B cell (primary cell): Measurements from ENCODE around the gene GZMB. TPM values are rescaled to one million over a fixed set of nuclear protein-coding genes. Genes with fewer than 3 reads are reported as not detected.
A peak's percentile ranks its signal among the peaks of the same experiment; 100 is the strongest.

Source experiments
- ATAC-seq: fragments of 200-7000 bp; cut with Tn5 transposase; one replicate; pipeline ENCODE4 v1.10.0; 2021; ENCODE audit warnings: low read depth, mild to moderate bottlenecking, moderate number of reproducible peaks, moderate library complexity
- CTCF ChIA-PET: fragments of 350-600 bp; sonication (Branson Sonifier 250); formaldehyde crosslinking; loops from one replicate; lab custom pipeline; 2021; ENCODE audit warnings: antibody characterized with exemption, inconsistent platforms; lab: Charles Lee
- POLR2A ChIA-PET: fragments of 350-600 bp; sonication (Branson Sonifier 250); formaldehyde crosslinking; loops from one replicate; lab custom pipeline; 2021; ENCODE audit warnings: antibody characterized with exemption; lab: Charles Lee
- DNase-seq: peaks from one replicate; pipeline ENCODE4 v3.0.0; 2013
- H2AFZ ChIP-seq: 2 replicates; pipeline ENCODE4 v1.6.1; 2012; ENCODE audit warnings: mild to moderate bottlenecking, low read depth, low read length; ENCODE audit not compliant: insufficient read depth, poor library complexity, severe bottlenecking
- H3K27ac ChIP-seq, 2 donors: 1 replicate in 1 of 2; 2 replicates in 1 of 2; pipeline ENCODE4 v1.5.1; 2012 to 2013; ENCODE audit warnings: low read length in 2 of 2, mild to moderate bottlenecking in 2 of 2, moderate library complexity in 1 of 2
- H3K27me3 ChIP-seq, 4 experiments: fragments of 200-600 bp in 1 of 4; sonication (generic) in 1 of 4; replicated peaks in 1 of 4; 1 replicate in 2 of 4; 2 replicates in 2 of 4; pipeline versions ENCODE4 v1.6.1 to v1.7.0; 2013 to 2016; ENCODE audit warnings: low read length in 3 of 4, mild to moderate bottlenecking in 2 of 4, mixed read lengths in 1 of 4, moderate library complexity in 1 of 4; ENCODE audit not compliant: insufficient read depth in 4 of 4, control insufficient read depth in 3 of 4; ENCODE audit errors: control extremely low read depth in 1 of 4
- H3K36me3 ChIP-seq, 2 experiments: replicated peaks in 1 of 2; 1 replicate in 1 of 2; 2 replicates in 1 of 2; pipeline versions ENCODE4 v1.6.1 to v1.7.1; 2013; ENCODE audit warnings: low read length in 1 of 2; ENCODE audit not compliant: insufficient read depth in 2 of 2, control insufficient read depth in 1 of 2; ENCODE audit errors: control extremely low read depth in 1 of 2, extremely low read depth in 1 of 2
- H3K4me1 ChIP-seq, 2 donors: fragments of 200-600 bp in 1 of 2; sonication (generic) in 1 of 2; 1 replicate in 1 of 2; 2 replicates in 1 of 2; pipeline versions ENCODE4 v1.5.1 to v1.6.1; 2013 to 2017; ENCODE audit warnings: low read length in 2 of 2; ENCODE audit not compliant: control insufficient read depth in 2 of 2, insufficient read depth in 2 of 2
- H3K4me2 ChIP-seq: replicated peaks from 2 replicates; pipeline ENCODE3; 2012; ENCODE audit warnings: mild to moderate bottlenecking, low read depth, low read length; ENCODE audit not compliant: poor library complexity, severe bottlenecking
- H3K4me3 ChIP-seq, 5 experiments: fragments of 200-600 bp in 1 of 5; sonication (generic) in 1 of 5; 1 replicate in 3 of 5; 2 replicates in 2 of 5; pipeline versions ENCODE4 v1.5.1 to v1.7.0; 2011 to 2016; ENCODE audit warnings: low read length in 4 of 5, mild to moderate bottlenecking in 4 of 5, low read depth in 2 of 5, control low read depth in 1 of 5, moderate library complexity in 1 of 5; ENCODE audit not compliant: insufficient read depth in 1 of 5; ENCODE audit errors: control extremely low read depth in 1 of 5, extremely low read depth in 1 of 5
- H3K79me2 ChIP-seq: fragments of 200-600 bp; sonication (generic); one replicate; pipeline ENCODE4 v1.6.0; 2016; ENCODE audit warnings: low read length; ENCODE audit not compliant: control insufficient read depth, insufficient read depth
- H3K9ac ChIP-seq: fragments of 200-600 bp; sonication (generic); 2 replicates; pipeline ENCODE4 v1.6.1; 2017; ENCODE audit warnings: mild to moderate bottlenecking, low read length, moderate library complexity
- H3K9me3 ChIP-seq, 3 donors: one replicate each; pipeline versions ENCODE4 v1.6.1 to v1.7.1; 2013; ENCODE audit warnings: low read length in 2 of 3; ENCODE audit not compliant: control insufficient read depth in 2 of 3, insufficient read depth in 1 of 3; ENCODE audit errors: control extremely low read depth in 1 of 3
- H4K20me1 ChIP-seq: 2 replicates; pipeline ENCODE4 v1.6.0; 2012; ENCODE audit warnings: mild to moderate bottlenecking, low read length; ENCODE audit not compliant: insufficient read depth, control insufficient read depth, poor library complexity, severe bottlenecking
- H3K27ac Mint-ChIP-seq: one replicate; pipeline ENCODE4 v1.8.0; 2021; ENCODE audit warnings: mixed read lengths
- H3K27me3 Mint-ChIP-seq: one replicate; pipeline ENCODE4 v1.8.0; 2021; ENCODE audit warnings: mixed read lengths
- H3K4me1 Mint-ChIP-seq: one replicate; pipeline ENCODE4 v1.8.0; 2021; ENCODE audit warnings: mixed read lengths
- H3K4me3 Mint-ChIP-seq: one replicate; pipeline ENCODE4 v1.8.0; 2021; ENCODE audit warnings: mixed read lengths
- H3K9me3 Mint-ChIP-seq: one replicate; pipeline ENCODE4 v1.8.0; 2022; ENCODE audit warnings: mixed read lengths; ENCODE audit not compliant: insufficient read depth
- EZH2 ChIP-seq: IDR thresholded peaks from 2 replicates; pipeline ENCODE4 v1.6.1; 2012; ENCODE audit warnings: borderline replicate concordance, low read depth, mild to moderate bottlenecking, moderate library complexity, low read length; ENCODE audit not compliant: insufficient read depth, poor library complexity, severe bottlenecking
- WGBS: methylation state at CpG from one replicate; pipeline ENCODE4 v1.1.5; 2013; ENCODE audit warnings: missing lambda C conversion rate; ENCODE audit not compliant: insufficient coverage; 5-methylcytosine and 5-hydroxymethylcytosine counted together
- intact Hi-C: fragments of 100-400 bp; cut with micrococcal nuclease; formaldehyde crosslinking; loops from one replicate; pipeline ENCODE4 v1.10.0; 2022
- polyA plus RNA-seq: library from polyadenylated mRNA; depleted of rRNA; stranded (reverse); fragments of >200 nt; gene quantifications from 2 replicates; pipeline ENCODE4 v1.2.3, GENCODE V29; 2012
- total RNA-seq, 2 donors: library from RNA; stranded (reverse); fragments of 120-200 nt in 1 of 2; gene quantifications; 1 replicate in 1 of 2; 2 replicates in 1 of 2; pipeline versions ENCODE4 v1.2.3 to v1.2.4, GENCODE V29; 2013 to 2022
- TF ChIP-seq, protein P1 (sequence below): fragments of 200-600 bp; IDR thresholded peaks from one replicate; pipeline ENCODE4 v1.8.0; 2022; ENCODE audit warnings: antibody characterized with exemption, mild to moderate bottlenecking

The GZMB gene
- total and polyA plus RNA-seq, 2 donors (not counting 1 experiment from before 2014, with no cell fraction given) = 0.88 to 1.5 TPM

DNA sequence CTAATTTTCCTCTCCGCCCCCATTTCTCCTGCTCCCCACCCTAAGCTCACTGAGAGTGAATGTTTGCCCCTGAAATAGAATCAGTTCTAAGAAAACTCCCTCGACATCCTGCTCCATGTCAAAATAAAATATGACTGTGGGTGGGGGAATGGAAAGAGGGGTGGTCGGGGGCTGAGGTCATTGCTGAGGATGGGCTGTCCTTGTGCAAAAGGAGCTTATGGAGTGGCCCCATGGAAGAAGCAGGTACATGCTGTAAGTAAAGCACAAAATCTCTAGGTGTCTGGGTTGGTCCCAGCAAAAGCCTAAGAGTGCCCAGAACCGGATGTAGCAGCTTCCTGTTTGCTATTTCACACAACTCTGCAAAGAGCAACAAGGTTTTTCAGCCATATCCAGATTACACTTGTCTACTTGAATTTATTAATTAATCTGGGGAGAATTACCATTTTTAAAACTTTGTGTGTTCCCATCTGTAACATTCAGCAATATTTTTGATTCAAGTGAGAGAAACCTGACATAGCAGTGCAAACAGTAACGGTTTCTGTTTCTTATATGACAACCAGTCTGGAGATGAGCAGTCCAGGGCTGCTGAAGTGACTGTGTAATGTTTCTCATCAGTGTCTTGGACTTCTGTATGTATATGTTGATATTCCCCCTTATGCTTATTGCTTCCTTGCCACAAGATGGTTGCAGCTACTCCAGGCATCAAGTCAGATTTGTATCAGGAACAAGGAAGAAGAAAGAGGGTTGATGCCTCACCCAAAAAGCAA is 40.4 kb upstream of the GZMB start:
- H3K4me3 ChIP-seq = peak overlapping the region in 4 of 5 experiments; percentile 1 to 66 (median 19)
- H3K36me3 ChIP-seq = no peaks in the 10 kb centered on the region
- H3K79me2 ChIP-seq = no peaks in the 10 kb centered on the region
- H3K27ac ChIP-seq = peak overlapping the region; percentile 77 to 89
- POLR2A ChIA-PET = no interaction called here
- no peaks in the 10 kb centered on the region for H3K9me3 ChIP-seq
- H4K20me1 ChIP-seq = no peaks in the 10 kb centered on the region
- Mint-ChIP-seq H3K9me3 (no peaks in the 10 kb centered on the region), H3K27ac (peak overlapping the region; percentile 99), H3K4me3 (peak overlapping the region; percentile 90), H3K4me1 (peaks cover 67% of the 10 kb centered on the region), H3K27me3 (no peaks in the 10 kb centered on the region)
- ATAC-seq (peak; percentile 41), DNase-seq (peak; percentile 60)
- H3K4me1 ChIP-seq = peaks cover 49 to 52% of the 10 kb centered on the region in 2 donors
- H3K9ac ChIP-seq = peak overlapping the region; percentile 53
- no peaks in the 10 kb centered on the region for H3K27me3 ChIP-seq
- CTCF ChIA-PET = interaction anchor here (1.0 to 4.1 kb wide), 12 partner anchors 9 to 347 kb away, joined by 3 to 28 read pairs (median 6); no protein-coding TSS in a partner anchor
- H2AFZ ChIP-seq = peak overlapping the region; percentile 32
- H3K4me2 ChIP-seq = peak overlapping the region; percentile 84
- TF ChIP-seq, protein P1, sequence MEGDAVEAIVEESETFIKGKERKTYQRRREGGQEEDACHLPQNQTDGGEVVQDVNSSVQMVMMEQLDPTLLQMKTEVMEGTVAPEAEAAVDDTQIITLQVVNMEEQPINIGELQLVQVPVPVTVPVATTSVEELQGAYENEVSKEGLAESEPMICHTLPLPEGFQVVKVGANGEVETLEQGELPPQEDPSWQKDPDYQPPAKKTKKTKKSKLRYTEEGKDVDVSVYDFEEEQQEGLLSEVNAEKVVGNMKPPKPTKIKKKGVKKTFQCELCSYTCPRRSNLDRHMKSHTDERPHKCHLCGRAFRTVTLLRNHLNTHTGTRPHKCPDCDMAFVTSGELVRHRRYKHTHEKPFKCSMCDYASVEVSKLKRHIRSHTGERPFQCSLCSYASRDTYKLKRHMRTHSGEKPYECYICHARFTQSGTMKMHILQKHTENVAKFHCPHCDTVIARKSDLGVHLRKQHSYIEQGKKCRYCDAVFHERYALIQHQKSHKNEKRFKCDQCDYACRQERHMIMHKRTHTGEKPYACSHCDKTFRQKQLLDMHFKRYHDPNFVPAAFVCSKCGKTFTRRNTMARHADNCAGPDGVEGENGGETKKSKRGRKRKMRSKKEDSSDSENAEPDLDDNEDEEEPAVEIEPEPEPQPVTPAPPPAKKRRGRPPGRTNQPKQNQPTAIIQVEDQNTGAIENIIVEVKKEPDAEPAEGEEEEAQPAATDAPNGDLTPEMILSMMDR = no peak
- TF ChIP-seq EZH2 = no peak
- intact Hi-C loops = loop anchor here (10.0 kb wide), 2 partner anchors 310 to 340 kb away; partner anchors contain the start of genes ADCY4, NFATC4 and RIPK3
- 0% methylated on average over 1 of the region's 5 CpGs for WGBS
